GM23338 (cell line): Measurements from ENCODE around the gene ARHGAP42. TPM values are rescaled to one million over a fixed set of nuclear protein-coding genes. Genes with fewer than 3 reads are reported as not detected.

Source experiments
- ATAC-seq: fragments of 200-7000 bp; cut with Tn5 transposase; 3 replicates; pipeline ENCODE4 v1.9.1; 2020
- DNase-seq: peaks from one replicate; pipeline ENCODE4 v3.0.0-alpha.2; 2015; ENCODE audit warnings: low spot score
- H2AFZ ChIP-seq: fragments of 200-600 bp; sonication (generic); 2 replicates; pipeline ENCODE4 v1.8.0; 2016; ENCODE audit warnings: antibody characterized with exemption, mild to moderate bottlenecking, moderate library complexity
- H3F3A ChIP-seq: fragments of 200-600 bp; sonication (generic); replicated peaks from 2 replicates; pipeline ENCODE4 v1.8.0; 2017; ENCODE audit warnings: antibody characterized with exemption, mixed run types, low read depth
- H3K27ac ChIP-seq: fragments of 200-600 bp; sonication (generic); 2 replicates; pipeline ENCODE4 v1.6.1; 2016; ENCODE audit warnings: low read depth
- H3K27me3 ChIP-seq: fragments of 200-600 bp; sonication (generic); 2 replicates; pipeline ENCODE4 v1.8.0; 2016; ENCODE audit warnings: mild to moderate bottlenecking, mixed run types, moderate library complexity; ENCODE audit not compliant: insufficient read depth
- H3K36me3 ChIP-seq: fragments of 200-600 bp; sonication (generic); 2 replicates; pipeline ENCODE4 v1.8.0; 2016; ENCODE audit warnings: mild to moderate bottlenecking; ENCODE audit not compliant: insufficient read depth
- H3K4me1 ChIP-seq: fragments of 200-600 bp; sonication (generic); 2 replicates; pipeline ENCODE4 v1.8.0; 2016; ENCODE audit warnings: mild to moderate bottlenecking, moderate library complexity; ENCODE audit not compliant: insufficient read depth
- H3K4me2 ChIP-seq: fragments of 200-600 bp; sonication (generic); 2 replicates; pipeline ENCODE4 v1.7.1; 2017; ENCODE audit warnings: mixed run types
- H3K4me3 ChIP-seq: fragments of 200-600 bp; sonication (generic); 2 replicates; pipeline ENCODE4 v1.6.1; 2016; ENCODE audit warnings: mixed run types
- H3K79me2 ChIP-seq: fragments of 200-600 bp; sonication (generic); replicated peaks from 2 replicates; pipeline ENCODE4 v1.8.0; 2017; ENCODE audit warnings: mild to moderate bottlenecking; ENCODE audit not compliant: insufficient read depth
- H3K9me2 ChIP-seq: fragments of 200-600 bp; sonication (generic); 2 replicates; pipeline ENCODE4 v1.8.0; 2017; ENCODE audit not compliant: insufficient read depth
- H4K20me1 ChIP-seq: fragments of 200-600 bp; sonication (generic); replicated peaks from 2 replicates; pipeline ENCODE4 v1.8.0; 2017; ENCODE audit warnings: mild to moderate bottlenecking; ENCODE audit not compliant: insufficient read depth
- H3K27ac Mint-ChIP-seq: 2 replicates; pipeline ENCODE4 v1.8.0; 2020; ENCODE audit warnings: inconsistent platforms, mild to moderate bottlenecking, moderate library complexity, mixed read lengths
- H3K27me3 Mint-ChIP-seq: 3 replicates; pipeline ENCODE4 v1.8.0; 2022; ENCODE audit warnings: low read depth, mild to moderate bottlenecking, moderate library complexity, mixed read lengths, inconsistent platforms; ENCODE audit not compliant: insufficient read depth, poor library complexity
- H3K36me3 Mint-ChIP-seq: 3 replicates; pipeline ENCODE4 v1.8.0; 2021; ENCODE audit warnings: low read depth, mild to moderate bottlenecking, inconsistent platforms, moderate library complexity, mixed read lengths
- H3K4me1 Mint-ChIP-seq: 3 replicates; pipeline ENCODE4 v1.8.0; 2020; ENCODE audit warnings: mild to moderate bottlenecking, inconsistent platforms, mixed read lengths
- H3K4me3 Mint-ChIP-seq: 3 replicates; pipeline ENCODE4 v1.8.0; 2021; ENCODE audit warnings: moderate library complexity, mild to moderate bottlenecking, inconsistent platforms, mixed read lengths
- H3K9me3 Mint-ChIP-seq: 3 replicates; pipeline ENCODE4 v1.8.0; 2020; ENCODE audit warnings: moderate library complexity, mild to moderate bottlenecking, inconsistent platforms, mixed read lengths
- CREB1 ChIP-seq: fragments of 250-450 bp; sonication (Bioruptor Pico); IDR thresholded peaks from 2 replicates; pipeline ENCODE4 v1.5.0; 2020; ENCODE audit warnings: low read depth, mild to moderate bottlenecking, moderate library complexity
- CTCF ChIP-seq, 2 experiments: fragments of 200-600 bp in 1 of 2; sonication (generic) in 1 of 2; conservative IDR thresholded peaks; 2 replicates each; pipeline versions ENCODE4 v1.5.1 to v1.6.1; 2016 to 2017; ENCODE audit warnings: antibody characterized with exemption in 2 of 2, low read depth in 2 of 2, mild to moderate bottlenecking in 2 of 2, moderate library complexity in 1 of 2
- ETS1 ChIP-seq: IDR thresholded peaks from 2 replicates; pipeline ENCODE4 v1.6.1; 2016; ENCODE audit warnings: antibody characterized with exemption
- EZH2 ChIP-seq: fragments of 200-600 bp; sonication (generic); IDR thresholded peaks from one replicate; pipeline ENCODE4 v1.8.0; 2017; ENCODE audit warnings: antibody characterized with exemption, mild to moderate bottlenecking, low read depth; ENCODE audit not compliant: unreplicated experiment
- EZH2phosphoT487 ChIP-seq: fragments of 200-600 bp; sonication (generic); IDR thresholded peaks from one replicate; pipeline ENCODE4 v1.8.1; 2018; ENCODE audit warnings: antibody characterized with exemption; ENCODE audit not compliant: unreplicated experiment
- JUNB ChIP-seq: IDR thresholded peaks from one replicate; pipeline ENCODE4 v1.6.1; 2016; ENCODE audit warnings: antibody characterized with exemption; ENCODE audit not compliant: unreplicated experiment
- NANOG ChIP-seq: IDR thresholded peaks from 2 replicates; pipeline ENCODE4 v1.6.1; 2016; ENCODE audit warnings: antibody characterized with exemption, borderline replicate concordance
- POLR2AphosphoS5 ChIP-seq: IDR thresholded peaks from 2 replicates; pipeline ENCODE4 v1.6.1; 2016; ENCODE audit warnings: antibody characterized with exemption, low read depth
- REST ChIP-seq: IDR thresholded peaks from one replicate; pipeline ENCODE4 v1.6.1; 2018; ENCODE audit warnings: antibody characterized with exemption; ENCODE audit not compliant: unreplicated experiment
- STAT1 ChIP-seq: IDR thresholded peaks from one replicate; pipeline ENCODE4 v1.6.1; 2016; ENCODE audit warnings: antibody characterized with exemption; ENCODE audit not compliant: unreplicated experiment
- ZNF114 ChIP-seq: fragments of 250-450 bp; sonication (Bioruptor Pico); IDR thresholded peaks from 2 replicates; pipeline ENCODE4 v1.5.0; 2020; ENCODE audit warnings: mild to moderate bottlenecking, moderate library complexity
- ZNF331 ChIP-seq: fragments of 250-450 bp; sonication (Bioruptor Pico); IDR thresholded peaks from 2 replicates; pipeline ENCODE4 v1.5.0; 2020; ENCODE audit warnings: low read depth, mild to moderate bottlenecking, moderate library complexity
- ZNF462 ChIP-seq: fragments of 250-450 bp; sonication (Bioruptor Pico); IDR thresholded peaks from 2 replicates; pipeline ENCODE4 v1.5.0; 2020; ENCODE audit warnings: mild to moderate bottlenecking, moderate library complexity
- polyA plus RNA-seq: library from polyadenylated mRNA; unstranded; fragments of >200 nt; fragmentation: Nextera tagmentation; extraction: Ambion mirVana; gene quantifications from 2 replicates; pipeline ENCODE4 v1.2.1, GENCODE V29; 2016
- total RNA-seq: library from RNA; depleted of rRNA; stranded (reverse); fragments of >200 nt; shearing (Covaris generic); gene quantifications from 2 replicates; pipeline ENCODE4 v1.2.3, GENCODE V29; 2014

Gene ARHGAP42
- total and polyA plus RNA-seq, 2 experiments from 2014 or later, result 23.7 to 35.7 TPM

- H3K9me2 ChIP-seq, result no peaks in the 10 kb centered on the region
- H2AFZ ChIP-seq, result no peak overlapping the region
- no peak overlapping the region for H3K4me2 ChIP-seq
- no peaks in the 10 kb centered on the region for H3K36me3 ChIP-seq
- H3K27ac ChIP-seq, result no peak overlapping the region
- peaks cover 42% of the 10 kb centered on the region for H3K4me1 ChIP-seq
- H3K4me3 Mint-ChIP-seq, result no peak overlapping the region
- no peak for TF ChIP-seq JUNB
- no peak for TF ChIP-seq EZH2phosphoT487
- TF ChIP-seq NANOG, result no peak
- TF ChIP-seq EZH2, result no peak
- no peak for TF ChIP-seq CREB1 (CRISPR knock-in tag)
- no peak for TF ChIP-seq STAT1
- TF ChIP-seq ETS1, result no peak
- no peak for TF ChIP-seq ZNF331
- no peak for TF ChIP-seq ZNF462 (CRISPR knock-in tag)
- TF ChIP-seq CTCF (conservative IDR thresholded peaks at IDR 0.05; ENCODE audit: low read depth in 2 of 2), result no peak
- TF ChIP-seq ZNF114, result no peak
- no peak for TF ChIP-seq REST
- TF ChIP-seq POLR2AphosphoS5, result no peak
- no peaks in the 10 kb centered on the region for H3K9me3 Mint-ChIP-seq
- peaks cover 3% of the 10 kb centered on the region for H3K27me3 Mint-ChIP-seq
- no peak overlapping the region for H3K4me3 ChIP-seq
- no peaks in the 10 kb centered on the region for H3K36me3 Mint-ChIP-seq
- H3K27ac Mint-ChIP-seq, result peak overlapping the region; percentile 18; the same call in 1 of the 2 replicates
- no peaks in the 10 kb centered on the region for H4K20me1 ChIP-seq
- H3K27me3 ChIP-seq, result no peaks in the 10 kb centered on the region
- peaks cover 53% of the 10 kb centered on the region for H3K4me1 Mint-ChIP-seq
- peaks cover 4% of the 10 kb centered on the region; the same call in 1 of the 2 replicates for H3K79me2 ChIP-seq
- ATAC-seq (peak; percentile 50; the same call in 2 of the 3 replicates), DNase-seq (peak; percentile 60)
- no peaks in the 10 kb centered on the region for H3F3A ChIP-seq
Measured at GRCh38 chr11:100857236-100858005, 170.3 kb downstream of the ARHGAP42 start.
